GM12891 (cell line): ENCODE measurements around the gene MAP2K7.

Experiments used
- PAX5 ChIP-seq: IDR thresholded peaks from 2 replicates; pipeline ENCODE4 v1.6.1; 2011; ENCODE audit warnings: low read length, moderate library complexity, mild to moderate bottlenecking; ENCODE audit not compliant: insufficient read depth, severe bottlenecking
- POLR2A ChIP-seq: IDR thresholded peaks from 2 replicates; pipeline ENCODE4 v1.6.1; 2011; ENCODE audit warnings: low read depth, low read length, control low read depth
- POLR2AphosphoS5 ChIP-seq: IDR thresholded peaks from 2 replicates; pipeline ENCODE4 v1.6.1; 2011; ENCODE audit warnings: low read depth, low read length, control low read depth
- TAF1 ChIP-seq: IDR thresholded peaks from 2 replicates; pipeline ENCODE4 v1.6.1; 2011; ENCODE audit warnings: low read depth, low read length, control low read depth

DNA sequence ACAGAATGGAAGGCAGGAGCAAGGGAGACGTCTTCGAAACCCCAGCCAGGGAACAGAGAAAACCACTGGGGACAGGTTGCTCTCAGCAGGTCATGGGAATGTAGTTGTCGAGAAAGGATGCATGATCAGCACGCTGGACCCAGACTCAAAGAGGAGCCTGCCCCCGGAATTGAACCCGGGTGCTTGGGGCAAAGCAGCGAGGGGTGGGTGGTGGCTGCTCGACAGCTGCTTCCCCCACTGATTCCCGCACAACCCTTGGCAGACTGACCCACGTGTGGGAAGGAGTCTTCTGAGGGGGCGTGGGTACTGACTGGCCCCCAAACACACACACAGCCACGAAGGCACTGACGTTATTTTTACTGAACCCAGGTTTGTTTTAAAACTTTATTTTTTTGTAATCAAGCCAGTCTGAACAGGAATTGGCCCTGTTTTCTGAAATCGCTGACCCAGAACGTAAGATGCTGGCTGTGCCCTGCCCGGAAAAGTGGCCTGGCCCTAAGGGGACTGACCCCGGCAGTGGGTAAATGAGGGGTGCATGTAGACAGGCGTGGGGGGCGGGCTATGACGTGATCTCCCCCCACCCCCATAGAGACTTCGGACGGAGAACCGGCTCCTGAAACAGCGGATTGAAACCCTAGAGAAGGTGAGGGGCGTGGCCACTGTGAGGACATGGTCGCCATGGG is 48.1 kb upstream of the MAP2K7 start:
- TF ChIP-seq POLR2A (no peak), POLR2AphosphoS5 (no peak), TAF1 (no peak), PAX5 (no peak)
